ELF-1 (cell line): ENCODE results near the gene CSNK2B.
A peak's percentile ranks its signal among the peaks of the same experiment; 100 is the strongest.

ENCODE experiments used
- DNase-seq: peaks from one replicate; pipeline ENCODE4 v3.0.0-alpha.2; 2016; ENCODE audit warnings: low read depth, low spot score

Gene CSNK2B

GRCh38 chr6:31660381-31661261 lies 5.3 kb upstream of the CSNK2B start, which contains the start of gene C6orf47:
TSS of gene C6orf47 (minus strand) at chr6:31660778. CDS start at chr6:31659947, 831 bp downstream.
- DNase-seq, result peak; percentile 87

GRCh38 chr6:31661262-31662123 lies 4.4 kb upstream of the CSNK2B start:
- no peak for DNase-seq

GRCh38 chr6:31662124-31662723 lies 3.7 kb upstream of the CSNK2B start:
- no peak for DNase-seq

GRCh38 chr6:31663126-31663960 lies 2.5 kb upstream of the CSNK2B start:
- DNase-seq, result no peak

GRCh38 chr6:31663961-31664789 lies 1.7 kb upstream of the CSNK2B start:
- DNase-seq, result peak; percentile 42

GRCh38 chr6:31664790-31665500 lies 935 bp upstream of the CSNK2B start, which contains the start of gene GPANK1:
TSS of gene GPANK1 (minus strand) at chr6:31664997. CDS start at chr6:31664478, 519 bp downstream.
- peak; percentile 89 for DNase-seq

GRCh38 chr6:31666337-31666965 lies 571 bp downstream of the CSNK2B start:
- peak; percentile 20 for DNase-seq

GRCh38 chr6:31669676-31670075 lies 3.8 kb downstream of the CSNK2B start, which contains the start of gene LY6G5B:
TSS of gene LY6G5B (plus strand) at chr6:31669976. CDS start at chr6:31670951, 975 bp downstream.
- DNase-seq, result no peak

- no peak for DNase-seq
Observed at GRCh38 chr6:31676322-31676903, 10.5 kb downstream of the CSNK2B start.

GRCh38 chr6:31676904-31677303 lies 11.0 kb downstream of the CSNK2B start:
- DNase-seq, result no peak

- DNase-seq, result no peak
Observed at GRCh38 chr6:31677955-31678354, 12.1 kb downstream of the CSNK2B start.

- DNase-seq, result peak; percentile 85
Observed at GRCh38 chr6:31680226-31681134, 14.6 kb downstream of the CSNK2B start, which contains the start of gene LY6G5C. TSS of gene LY6G5C (minus strand) at chr6:31681067. CDS start at chr6:31680373, 694 bp downstream.

GRCh38 chr6:31681135-31681671 lies 15.3 kb downstream of the CSNK2B start:
- DNase-seq, result peak; percentile 54

GRCh38 chr6:31683591-31683990 lies 17.7 kb downstream of the CSNK2B start:
- DNase-seq, result no peak

GRCh38 chr6:31686483-31686882 lies 20.6 kb downstream of the CSNK2B start:
- no peak for DNase-seq

GRCh38 chr6:31687321-31687720 lies 21.4 kb downstream of the CSNK2B start:
- no peak for DNase-seq
